ENCODE data around the gene CAMSAP2.

Gene CAMSAP2

DNA sequence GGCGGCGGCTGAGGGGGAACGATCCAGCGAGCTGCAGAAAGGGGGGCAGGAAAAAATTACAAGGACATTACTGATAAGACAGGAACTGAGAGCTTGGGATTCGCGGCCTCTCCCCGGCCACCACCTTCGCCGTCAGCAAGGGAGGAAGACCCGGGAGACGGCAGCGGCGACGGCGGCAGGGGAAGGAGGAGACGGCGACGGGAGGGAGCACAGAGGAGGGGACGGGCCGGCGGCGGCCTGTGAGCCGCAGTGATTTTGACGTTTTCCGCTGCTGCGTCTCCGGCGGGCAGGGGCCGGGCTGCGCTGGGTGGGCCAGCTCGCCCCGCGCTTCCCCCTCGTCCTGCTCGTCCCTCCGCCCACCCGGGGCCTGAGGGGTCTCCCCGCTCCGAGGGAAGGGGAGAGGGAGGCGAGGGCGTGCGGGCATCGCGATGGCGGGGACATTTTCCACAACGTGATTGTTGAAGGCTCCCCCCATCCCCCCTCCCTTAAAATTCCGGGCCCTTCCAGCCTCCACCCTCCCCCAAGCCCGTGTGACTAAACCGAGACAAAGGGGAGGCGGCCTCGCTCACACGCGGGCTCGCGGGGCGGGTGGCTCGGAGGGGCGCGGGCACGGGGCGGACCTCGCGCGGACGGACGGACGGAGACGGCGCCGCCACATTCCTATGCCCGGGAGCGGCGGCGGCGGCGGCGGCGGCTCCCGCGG lies 407 bp downstream of the CAMSAP2 start (continued):
- TF ChIP-seq, protein P1, sequence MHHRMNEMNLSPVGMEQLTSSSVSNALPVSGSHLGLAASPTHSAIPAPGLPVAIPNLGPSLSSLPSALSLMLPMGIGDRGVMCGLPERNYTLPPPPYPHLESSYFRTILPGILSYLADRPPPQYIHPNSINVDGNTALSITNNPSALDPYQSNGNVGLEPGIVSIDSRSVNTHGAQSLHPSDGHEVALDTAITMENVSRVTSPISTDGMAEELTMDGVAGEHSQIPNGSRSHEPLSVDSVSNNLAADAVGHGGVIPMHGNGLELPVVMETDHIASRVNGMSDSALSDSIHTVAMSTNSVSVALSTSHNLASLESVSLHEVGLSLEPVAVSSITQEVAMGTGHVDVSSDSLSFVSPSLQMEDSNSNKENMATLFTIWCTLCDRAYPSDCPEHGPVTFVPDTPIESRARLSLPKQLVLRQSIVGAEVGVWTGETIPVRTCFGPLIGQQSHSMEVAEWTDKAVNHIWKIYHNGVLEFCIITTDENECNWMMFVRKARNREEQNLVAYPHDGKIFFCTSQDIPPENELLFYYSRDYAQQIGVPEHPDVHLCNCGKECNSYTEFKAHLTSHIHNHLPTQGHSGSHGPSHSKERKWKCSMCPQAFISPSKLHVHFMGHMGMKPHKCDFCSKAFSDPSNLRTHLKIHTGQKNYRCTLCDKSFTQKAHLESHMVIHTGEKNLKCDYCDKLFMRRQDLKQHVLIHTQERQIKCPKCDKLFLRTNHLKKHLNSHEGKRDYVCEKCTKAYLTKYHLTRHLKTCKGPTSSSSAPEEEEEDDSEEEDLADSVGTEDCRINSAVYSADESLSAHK (tag by site-specific recombination; IDR thresholded peaks at IDR 0.05) = no peak
- TF ChIP-seq ZNF837 (tag by site-specific recombination; IDR thresholded peaks at IDR 0.05) = no peak
- TF ChIP-seq ZNF433 (tag by site-specific recombination; IDR thresholded peaks at IDR 0.05; ENCODE audit: low read depth) = no peak
- no peak for TF ChIP-seq ZNF366 (tag by site-specific recombination; conservative IDR thresholded peaks at IDR 0.05)
- 0 out of 2 replicates have a peak, but pooled peaks have one; percentile 54 for TF ChIP-seq ZNF843 (tag by site-specific recombination; IDR thresholded peaks at IDR 0.05)
- peak; percentile 99 for TF ChIP-seq ZXDB (tag by site-specific recombination; IDR thresholded peaks at IDR 0.05)
- no peak for TF ChIP-seq MEIS1 (CRISPR knock-in tag; IDR thresholded peaks at IDR 0.05; ENCODE audit: borderline replicate concordance)
- TF ChIP-seq ZNF529 (tag by site-specific recombination; IDR thresholded peaks at IDR 0.05; ENCODE audit: insufficient replicate concordance) = no peak
- TF ChIP-seq, protein P2, sequence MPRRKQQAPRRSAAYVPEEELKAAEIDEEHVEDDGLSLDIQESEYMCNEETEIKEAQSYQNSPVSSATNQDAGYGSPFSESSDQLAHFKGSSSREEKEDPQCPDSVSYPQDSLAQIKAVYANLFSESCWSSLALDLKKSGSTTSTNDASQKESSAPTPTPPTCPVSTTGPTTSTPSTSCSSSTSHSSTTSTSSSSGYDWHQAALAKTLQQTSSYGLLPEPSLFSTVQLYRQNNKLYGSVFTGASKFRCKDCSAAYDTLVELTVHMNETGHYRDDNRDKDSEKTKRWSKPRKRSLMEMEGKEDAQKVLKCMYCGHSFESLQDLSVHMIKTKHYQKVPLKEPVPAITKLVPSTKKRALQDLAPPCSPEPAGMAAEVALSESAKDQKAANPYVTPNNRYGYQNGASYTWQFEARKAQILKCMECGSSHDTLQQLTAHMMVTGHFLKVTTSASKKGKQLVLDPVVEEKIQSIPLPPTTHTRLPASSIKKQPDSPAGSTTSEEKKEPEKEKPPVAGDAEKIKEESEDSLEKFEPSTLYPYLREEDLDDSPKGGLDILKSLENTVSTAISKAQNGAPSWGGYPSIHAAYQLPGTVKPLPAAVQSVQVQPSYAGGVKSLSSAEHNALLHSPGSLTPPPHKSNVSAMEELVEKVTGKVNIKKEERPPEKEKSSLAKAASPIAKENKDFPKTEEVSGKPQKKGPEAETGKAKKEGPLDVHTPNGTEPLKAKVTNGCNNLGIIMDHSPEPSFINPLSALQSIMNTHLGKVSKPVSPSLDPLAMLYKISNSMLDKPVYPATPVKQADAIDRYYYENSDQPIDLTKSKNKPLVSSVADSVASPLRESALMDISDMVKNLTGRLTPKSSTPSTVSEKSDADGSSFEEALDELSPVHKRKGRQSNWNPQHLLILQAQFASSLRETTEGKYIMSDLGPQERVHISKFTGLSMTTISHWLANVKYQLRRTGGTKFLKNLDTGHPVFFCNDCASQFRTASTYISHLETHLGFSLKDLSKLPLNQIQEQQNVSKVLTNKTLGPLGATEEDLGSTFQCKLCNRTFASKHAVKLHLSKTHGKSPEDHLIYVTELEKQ (tag by site-specific recombination; IDR thresholded peaks at IDR 0.05; ENCODE audit: borderline replicate concordance) = 0 out of 2 replicates have a peak, but pooled peaks have one; percentile 30
- TF ChIP-seq ZNF830 (tag by site-specific recombination; IDR thresholded peaks at IDR 0.05; ENCODE audit: low read depth) = no peak
- TF ChIP-seq ZNF292 (tag by site-specific recombination; IDR thresholded peaks at IDR 0.05; ENCODE audit: borderline replicate concordance, low read depth) = no peak
- no peak for TF ChIP-seq ZNF530 (tag by site-specific recombination; IDR thresholded peaks at IDR 0.05; ENCODE audit: low read depth)
- TF ChIP-seq ZNF521 (tag by site-specific recombination; IDR thresholded peaks at IDR 0.05) = no peak
- TF ChIP-seq ZNF623 (tag by site-specific recombination; IDR thresholded peaks at IDR 0.05) = no peak
- TF ChIP-seq ZBTB8A (tag by site-specific recombination; IDR thresholded peaks at IDR 0.05) = peak; percentile 37
- TF ChIP-seq ZNF214 (tag by site-specific recombination; IDR thresholded peaks at IDR 0.05; ENCODE audit: borderline replicate concordance) = no peak
- TF ChIP-seq ZNF510 (tag by site-specific recombination; IDR thresholded peaks at IDR 0.05; ENCODE audit: insufficient replicate concordance) = no peak
- peak; percentile 67; the same call in 1 of the 2 replicates for TF ChIP-seq ZNF561 (tag by site-specific recombination; IDR thresholded peaks at IDR 0.05; ENCODE audit: borderline replicate concordance)
- 0 out of 2 replicates have a peak, but pooled peaks have one; percentile 30 for TF ChIP-seq ZSCAN16 (tag by site-specific recombination; IDR thresholded peaks at IDR 0.05)
- peak; percentile 76 for TF ChIP-seq ZFHX2 (tag by site-specific recombination; conservative IDR thresholded peaks at IDR 0.05)
- peak; percentile 50; the same call in 1 of the 2 replicates for TF ChIP-seq ZNF660 (tag by site-specific recombination; IDR thresholded peaks at IDR 0.05)
- TF ChIP-seq, protein P3, sequence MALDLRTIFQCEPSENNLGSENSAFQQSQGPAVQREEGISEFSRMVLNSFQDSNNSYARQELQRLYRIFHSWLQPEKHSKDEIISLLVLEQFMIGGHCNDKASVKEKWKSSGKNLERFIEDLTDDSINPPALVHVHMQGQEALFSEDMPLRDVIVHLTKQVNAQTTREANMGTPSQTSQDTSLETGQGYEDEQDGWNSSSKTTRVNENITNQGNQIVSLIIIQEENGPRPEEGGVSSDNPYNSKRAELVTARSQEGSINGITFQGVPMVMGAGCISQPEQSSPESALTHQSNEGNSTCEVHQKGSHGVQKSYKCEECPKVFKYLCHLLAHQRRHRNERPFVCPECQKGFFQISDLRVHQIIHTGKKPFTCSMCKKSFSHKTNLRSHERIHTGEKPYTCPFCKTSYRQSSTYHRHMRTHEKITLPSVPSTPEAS (tag by site-specific recombination; IDR thresholded peaks at IDR 0.05) = 0 out of 2 replicates have a peak, but pooled peaks have one; percentile 26
- no peak for TF ChIP-seq ZNF19 (tag by site-specific recombination; IDR thresholded peaks at IDR 0.05; ENCODE audit: low read depth)
- no peak for TF ChIP-seq ZNF423 (tag by site-specific recombination; IDR thresholded peaks at IDR 0.05)
- no peak for TF ChIP-seq ZNF302 (tag by site-specific recombination; IDR thresholded peaks at IDR 0.05; ENCODE audit: low read depth)
- TF ChIP-seq, protein P4, sequence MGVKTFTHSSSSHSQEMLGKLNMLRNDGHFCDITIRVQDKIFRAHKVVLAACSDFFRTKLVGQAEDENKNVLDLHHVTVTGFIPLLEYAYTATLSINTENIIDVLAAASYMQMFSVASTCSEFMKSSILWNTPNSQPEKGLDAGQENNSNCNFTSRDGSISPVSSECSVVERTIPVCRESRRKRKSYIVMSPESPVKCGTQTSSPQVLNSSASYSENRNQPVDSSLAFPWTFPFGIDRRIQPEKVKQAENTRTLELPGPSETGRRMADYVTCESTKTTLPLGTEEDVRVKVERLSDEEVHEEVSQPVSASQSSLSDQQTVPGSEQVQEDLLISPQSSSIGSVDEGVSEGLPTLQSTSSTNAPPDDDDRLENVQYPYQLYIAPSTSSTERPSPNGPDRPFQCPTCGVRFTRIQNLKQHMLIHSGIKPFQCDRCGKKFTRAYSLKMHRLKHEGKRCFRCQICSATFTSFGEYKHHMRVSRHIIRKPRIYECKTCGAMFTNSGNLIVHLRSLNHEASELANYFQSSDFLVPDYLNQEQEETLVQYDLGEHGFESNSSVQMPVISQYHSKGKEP (tag by site-specific recombination; IDR thresholded peaks at IDR 0.05) = no peak
- TF ChIP-seq, protein P5, sequence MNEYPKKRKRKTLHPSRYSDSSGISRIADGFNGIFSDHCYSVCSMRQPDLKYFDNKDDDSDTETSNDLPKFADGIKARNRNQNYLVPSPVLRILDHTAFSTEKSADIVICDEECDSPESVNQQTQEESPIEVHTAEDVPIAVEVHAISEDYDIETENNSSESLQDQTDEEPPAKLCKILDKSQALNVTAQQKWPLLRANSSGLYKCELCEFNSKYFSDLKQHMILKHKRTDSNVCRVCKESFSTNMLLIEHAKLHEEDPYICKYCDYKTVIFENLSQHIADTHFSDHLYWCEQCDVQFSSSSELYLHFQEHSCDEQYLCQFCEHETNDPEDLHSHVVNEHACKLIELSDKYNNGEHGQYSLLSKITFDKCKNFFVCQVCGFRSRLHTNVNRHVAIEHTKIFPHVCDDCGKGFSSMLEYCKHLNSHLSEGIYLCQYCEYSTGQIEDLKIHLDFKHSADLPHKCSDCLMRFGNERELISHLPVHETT (tag by site-specific recombination; IDR thresholded peaks at IDR 0.05) = no peak
- peak; percentile 83; the same call in 1 of the 2 replicates for TF ChIP-seq ZNF24 (tag by site-specific recombination; IDR thresholded peaks at IDR 0.05)
